CD4-positive, CD25-positive, alpha-beta regulatory T cell (primary cell): ENCODE measurements around the gene PNKP. TPM values are rescaled to one million over a fixed set of nuclear protein-coding genes. Genes with fewer than 3 reads are reported as not detected.

Source experiments
- ATAC-seq, 2 donors: fragments of 150-1000 bp; cut with Tn5 transposase; one replicate each; pipeline ENCODE4 v1.10.0; 2021; ENCODE audit warnings: low read depth in 2 of 2, moderate number of reproducible peaks in 2 of 2, moderate library complexity in 1 of 2
- DNase-seq, 3 donors: peaks; one replicate each; pipeline versions ENCODE4 v3.0.0 to v3.0.0-alpha.2; 2012 to 2022; ENCODE audit warnings: mixed read lengths in 1 of 3
- H3K27ac ChIP-seq: one replicate; pipeline ENCODE4 v1.7.0; 2013; ENCODE audit warnings: mild to moderate bottlenecking, low read length; ENCODE audit not compliant: insufficient read depth, poor library complexity, severe bottlenecking
- H3K27me3 ChIP-seq: one replicate; pipeline ENCODE4 v1.7.0; 2013; ENCODE audit warnings: low read length; ENCODE audit not compliant: control insufficient read depth, insufficient read depth
- H3K36me3 ChIP-seq: one replicate; pipeline ENCODE4 v1.7.0; 2013; ENCODE audit warnings: mild to moderate bottlenecking, low read length, moderate library complexity; ENCODE audit not compliant: control insufficient read depth, insufficient read depth
- H3K4me1 ChIP-seq: 2 replicates; pipeline ENCODE4 v1.7.0; 2013; ENCODE audit warnings: mild to moderate bottlenecking, low read length; ENCODE audit not compliant: insufficient read depth, control insufficient read depth, poor library complexity, severe bottlenecking
- H3K4me3 ChIP-seq: one replicate; pipeline ENCODE4 v1.7.0; 2013; ENCODE audit warnings: low read depth, mild to moderate bottlenecking, low read length, moderate library complexity
- H3K9me3 ChIP-seq, 2 experiments: 1 replicate in 1 of 2; 2 replicates in 1 of 2; pipeline ENCODE4 v1.7.0; 2013; ENCODE audit warnings: low read length in 2 of 2, mild to moderate bottlenecking in 1 of 2, moderate library complexity in 1 of 2; ENCODE audit not compliant: control insufficient read depth in 2 of 2
- H3K27ac Mint-ChIP-seq, 3 donors: one replicate each; pipeline ENCODE4 v1.8.0; 2020 to 2022; ENCODE audit warnings: mild to moderate bottlenecking in 3 of 3, mixed read lengths in 3 of 3, moderate library complexity in 2 of 3
- H3K27me3 Mint-ChIP-seq: one replicate; pipeline ENCODE4 v1.8.0; 2022; ENCODE audit warnings: mild to moderate bottlenecking, mixed read lengths
- H3K36me3 Mint-ChIP-seq: one replicate; pipeline ENCODE4 v1.8.0; 2020; ENCODE audit warnings: mixed read lengths
- H3K4me1 Mint-ChIP-seq, 4 donors: one replicate each; pipeline ENCODE4 v1.8.0; 2020 to 2022; ENCODE audit warnings: mixed read lengths in 4 of 4, mild to moderate bottlenecking in 1 of 4
- H3K4me3 Mint-ChIP-seq, 4 donors: one replicate each; pipeline ENCODE4 v1.8.0; 2020 to 2022; ENCODE audit warnings: mild to moderate bottlenecking in 4 of 4, mixed read lengths in 4 of 4, moderate library complexity in 3 of 4
- H3K9me3 Mint-ChIP-seq, 7 donors: one replicate each; pipeline ENCODE4 v1.8.0; 2020 to 2022; ENCODE audit warnings: mixed read lengths in 7 of 7, mild to moderate bottlenecking in 3 of 7, moderate library complexity in 2 of 7
- polyA plus RNA-seq, 4 donors: library from polyadenylated mRNA; unstranded; fragments of 300-500 nt; fragmentation: Illumina TruSeq; gene quantifications; one replicate each; pipeline ENCODE4 v1.2.3, GENCODE V29; 2021
- total RNA-seq: library from RNA; stranded (reverse); gene quantifications from one replicate; pipeline ENCODE4 v1.2.3, GENCODE V29; 2022

Gene PNKP
- total and polyA plus RNA-seq, 5 donors from 2014 or later = 26.2 to 149 (median 28.4) TPM

- no peak overlapping the region for H3K27ac Mint-ChIP-seq
- peak overlapping the region in 1 of 4 donors; percentile 49 for H3K4me3 Mint-ChIP-seq
- Histone ChIP-seq H3K36me3 (peaks cover 23% of the 10 kb centered on the region), H3K27ac (no peak overlapping the region), H3K27me3 (no peaks in the 10 kb centered on the region), H3K9me3 (no peaks in the 10 kb centered on the region), H3K4me3 (no peak overlapping the region), H3K4me1 (no peaks in the 10 kb centered on the region)
- peaks cover 3% of the 10 kb centered on the region for H3K36me3 Mint-ChIP-seq
- ATAC-seq (no peak), DNase-seq (no peak)
- peaks cover 0 to 1% (median 0%) of the 10 kb centered on the region in 7 donors for H3K9me3 Mint-ChIP-seq
- no peaks in the 10 kb centered on the region for H3K27me3 Mint-ChIP-seq
- peaks cover 0 to 10% (median 2%) of the 10 kb centered on the region in 4 donors for H3K4me1 Mint-ChIP-seq
These were observed 9.0 kb downstream of the PNKP start for GRCh38 chr19:49858088-49858985.

DNA sequence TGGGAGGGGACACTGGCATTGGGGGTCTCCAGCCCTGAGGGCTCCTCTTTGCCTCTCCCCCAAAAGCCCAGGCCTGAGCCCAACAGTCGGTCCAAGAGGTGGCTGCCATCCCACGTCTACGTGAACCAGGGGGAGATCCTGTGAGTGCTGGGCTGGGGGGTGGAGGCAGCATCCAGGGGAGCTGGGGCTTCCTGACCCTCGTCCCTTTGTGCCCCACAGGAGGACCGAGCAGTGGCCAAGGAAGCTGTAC lies 9.6 kb downstream of the PNKP start:
- no peak overlapping the region for H3K4me3 Mint-ChIP-seq
- Histone ChIP-seq H3K4me1 (peaks cover 2% of the 10 kb centered on the region), H3K36me3 (peaks cover 23% of the 10 kb centered on the region), H3K27ac (no peak overlapping the region), H3K4me3 (no peak overlapping the region), H3K27me3 (no peaks in the 10 kb centered on the region), H3K9me3 (no peaks in the 10 kb centered on the region)
- DNase-seq = no peak
- H3K27ac Mint-ChIP-seq = no peak overlapping the region
- peaks cover 0 to 1% (median 0%) of the 10 kb centered on the region in 7 donors for H3K9me3 Mint-ChIP-seq
- H3K36me3 Mint-ChIP-seq = no peaks in the 10 kb centered on the region
- ATAC-seq = no peak
- H3K27me3 Mint-ChIP-seq = no peaks in the 10 kb centered on the region
- peaks cover 0 to 10% (median 3%) of the 10 kb centered on the region in 4 donors for H3K4me1 Mint-ChIP-seq

DNA sequence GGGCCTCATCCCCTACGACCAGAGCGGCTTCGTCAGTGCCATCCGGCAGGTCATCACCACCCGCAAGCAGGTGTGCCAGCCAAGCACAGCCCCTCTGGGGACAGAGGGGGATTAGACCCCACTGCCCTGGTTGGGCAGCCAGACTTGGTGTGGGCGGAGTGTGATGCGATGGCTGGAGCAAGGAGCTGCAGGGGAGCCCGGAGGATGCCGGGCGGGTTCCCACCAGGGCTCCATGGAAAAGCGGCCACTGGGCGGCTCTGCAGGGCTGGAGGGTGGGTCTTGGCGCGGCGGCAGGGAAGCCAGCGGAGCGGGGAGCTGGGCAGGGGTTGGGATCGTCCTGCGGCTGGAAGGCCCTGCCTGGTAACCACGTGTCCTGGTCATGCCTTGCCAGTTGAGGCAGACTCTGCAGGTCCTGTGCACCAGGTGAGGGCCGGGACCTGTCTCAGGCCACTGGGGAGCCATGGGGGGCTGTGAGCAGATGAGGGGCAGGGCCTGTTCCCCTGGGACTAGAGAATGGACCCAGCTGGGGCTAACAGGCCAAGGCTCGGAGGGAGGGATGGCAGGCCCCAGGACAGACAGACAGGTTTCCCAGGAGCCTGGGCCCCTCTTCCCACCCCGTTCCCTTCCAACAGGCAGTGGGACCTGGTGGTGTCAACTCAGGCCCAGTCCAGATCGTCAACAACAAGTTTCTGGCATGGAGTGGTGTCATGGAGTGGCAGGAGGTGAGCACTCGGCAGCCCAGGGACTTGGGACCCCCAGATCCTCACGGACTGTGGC lies 10.1 kb downstream of the PNKP start:
- H3K27ac Mint-ChIP-seq = no peak overlapping the region
- H3K4me1 Mint-ChIP-seq = peaks cover 0 to 15% (median 8%) of the 10 kb centered on the region in 4 donors
- no peaks in the 10 kb centered on the region for H3K27me3 Mint-ChIP-seq
- DNase-seq (no peak), ATAC-seq (no peak)
- H3K36me3 Mint-ChIP-seq = no peaks in the 10 kb centered on the region
- peaks cover 23% of the 10 kb centered on the region for H3K36me3 ChIP-seq
- H3K4me1 ChIP-seq = peaks cover 7% of the 10 kb centered on the region
- peaks cover under 1% of the 10 kb centered on the region for H3K27me3 ChIP-seq
- H3K9me3 Mint-ChIP-seq = peaks cover 0 to 1% (median 0%) of the 10 kb centered on the region in 7 donors
- no peak overlapping the region for H3K27ac ChIP-seq
- H3K9me3 ChIP-seq = no peaks in the 10 kb centered on the region
- no peak overlapping the region for H3K4me3 Mint-ChIP-seq
- H3K4me3 ChIP-seq = no peak overlapping the region

DNA sequence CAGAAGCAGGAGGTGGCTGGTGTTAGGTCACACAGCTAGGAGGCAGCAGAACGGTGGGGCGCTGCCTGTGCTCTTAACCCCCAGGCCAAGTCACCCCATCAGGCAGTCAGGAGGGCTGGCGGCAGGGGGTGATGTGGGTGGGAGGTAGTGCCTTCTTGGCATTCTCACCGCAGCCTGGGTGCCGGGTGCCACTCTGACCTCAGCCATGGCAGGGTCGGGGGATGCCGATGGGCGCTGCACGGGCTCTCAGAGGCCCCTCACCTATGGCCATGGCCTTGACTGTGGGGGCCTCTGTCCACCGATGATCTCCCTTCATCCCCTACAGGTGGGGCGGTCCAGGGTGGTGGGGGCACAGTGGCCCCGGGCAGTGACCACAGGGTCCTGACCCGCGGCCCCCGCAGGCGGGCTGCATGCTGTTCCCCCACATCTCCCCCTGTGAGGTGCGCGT lies 10.8 kb downstream of the PNKP start:
- Mint-ChIP-seq H3K27ac (no peak overlapping the region), H3K27me3 (no peaks in the 10 kb centered on the region), H3K4me1 (peaks cover 0 to 19% (median 11%) of the 10 kb centered on the region in 4 donors), H3K36me3 (no peaks in the 10 kb centered on the region), H3K9me3 (peaks cover 0 to 1% (median 0%) of the 10 kb centered on the region in 7 donors), H3K4me3 (no peak overlapping the region)
- ATAC-seq (no peak), DNase-seq (no peak)
- H3K4me1 ChIP-seq = peaks cover 13% of the 10 kb centered on the region
- H3K36me3 ChIP-seq = peaks cover 19% of the 10 kb centered on the region
- no peak overlapping the region for H3K4me3 ChIP-seq
- no peaks in the 10 kb centered on the region for H3K9me3 ChIP-seq
- H3K27ac ChIP-seq = no peak overlapping the region
- peaks cover 2% of the 10 kb centered on the region for H3K27me3 ChIP-seq

DNA sequence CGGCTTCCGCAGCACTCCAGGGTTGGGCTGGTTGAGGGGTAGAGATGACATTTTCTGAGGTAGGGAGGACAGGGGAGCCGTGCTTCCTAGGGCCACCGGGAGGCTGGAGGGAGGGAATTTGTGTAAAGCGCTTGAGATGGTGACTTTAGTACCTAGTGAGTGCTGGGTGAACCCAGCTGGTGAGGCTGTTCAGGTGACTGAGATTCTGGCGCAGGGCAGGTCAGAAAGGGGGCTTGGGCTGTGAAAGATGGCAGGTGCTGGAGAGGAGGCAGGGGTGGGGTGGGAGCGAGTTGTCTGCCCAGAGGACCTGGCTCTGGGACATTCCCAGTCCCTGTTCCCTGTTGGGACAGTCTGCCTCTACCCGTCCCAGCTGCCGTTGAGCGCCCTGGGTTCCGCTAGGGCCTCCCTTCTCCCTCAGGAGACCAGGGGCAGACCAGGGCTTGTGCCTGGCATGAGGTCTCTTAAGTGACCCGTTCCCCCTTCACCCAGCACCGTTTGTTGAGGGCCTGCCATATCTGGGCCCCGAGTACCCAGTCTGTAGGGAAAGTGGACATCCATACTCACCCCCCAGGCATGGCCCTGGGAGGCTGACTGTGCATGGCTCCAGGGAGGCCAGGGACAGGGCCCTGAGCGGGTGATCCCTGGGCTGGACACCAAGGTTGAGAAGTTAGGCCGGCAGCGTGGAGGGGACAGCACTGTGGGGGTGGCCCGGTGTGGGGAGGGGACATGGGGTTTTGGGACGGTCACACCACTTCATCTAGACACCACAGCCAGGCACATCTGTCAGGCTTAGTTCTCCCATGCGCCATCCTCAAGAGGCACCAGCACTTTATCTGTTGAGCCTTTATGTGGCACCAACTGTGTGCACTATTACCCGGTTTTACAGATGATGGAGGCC lies 11.5 kb downstream of the PNKP start:
- peaks cover 0 to 19% (median 11%) of the 10 kb centered on the region in 4 donors for H3K4me1 Mint-ChIP-seq

GRCh38 chr19:49855277-49855675 lies 12.1 kb downstream of the PNKP start:
- no peaks in the 10 kb centered on the region for H3K36me3 Mint-ChIP-seq
- Histone ChIP-seq H3K36me3 (peaks cover 11% of the 10 kb centered on the region), H3K9me3 (no peaks in the 10 kb centered on the region), H3K27me3 (peaks cover 2% of the 10 kb centered on the region), H3K4me3 (no peak overlapping the region), H3K27ac (no peak overlapping the region), H3K4me1 (peaks cover 17% of the 10 kb centered on the region)
- H3K9me3 Mint-ChIP-seq = no peaks in the 10 kb centered on the region
- ATAC-seq = no peak
- H3K27ac Mint-ChIP-seq = no peak overlapping the region
- no peak for DNase-seq
- peak overlapping the region in 1 of 4 donors; percentile 49 for H3K4me3 Mint-ChIP-seq
- H3K27me3 Mint-ChIP-seq = no peaks in the 10 kb centered on the region
- peaks cover 1 to 21% (median 14%) of the 10 kb centered on the region in 4 donors for H3K4me1 Mint-ChIP-seq

More for the DNA sequence above, 11.5 kb downstream of the PNKP start:
- Mint-ChIP-seq H3K27me3 (no peaks in the 10 kb centered on the region), H3K27ac (peak overlapping the region in 1 of 3 donors; percentile 48), H3K9me3 (no peaks in the 10 kb centered on the region), H3K36me3 (no peaks in the 10 kb centered on the region), H3K4me3 (peak overlapping the region in 1 of 4 donors; percentile 49)
- Histone ChIP-seq H3K9me3 (no peaks in the 10 kb centered on the region), H3K27me3 (peaks cover 2% of the 10 kb centered on the region), H3K36me3 (peaks cover 17% of the 10 kb centered on the region), H3K4me3 (no peak overlapping the region), H3K27ac (no peak overlapping the region), H3K4me1 (peaks cover 13% of the 10 kb centered on the region)
- DNase-seq (no peak), ATAC-seq (no peak)
